ENCODE measurements around the gene CLEC2L.

DNA sequence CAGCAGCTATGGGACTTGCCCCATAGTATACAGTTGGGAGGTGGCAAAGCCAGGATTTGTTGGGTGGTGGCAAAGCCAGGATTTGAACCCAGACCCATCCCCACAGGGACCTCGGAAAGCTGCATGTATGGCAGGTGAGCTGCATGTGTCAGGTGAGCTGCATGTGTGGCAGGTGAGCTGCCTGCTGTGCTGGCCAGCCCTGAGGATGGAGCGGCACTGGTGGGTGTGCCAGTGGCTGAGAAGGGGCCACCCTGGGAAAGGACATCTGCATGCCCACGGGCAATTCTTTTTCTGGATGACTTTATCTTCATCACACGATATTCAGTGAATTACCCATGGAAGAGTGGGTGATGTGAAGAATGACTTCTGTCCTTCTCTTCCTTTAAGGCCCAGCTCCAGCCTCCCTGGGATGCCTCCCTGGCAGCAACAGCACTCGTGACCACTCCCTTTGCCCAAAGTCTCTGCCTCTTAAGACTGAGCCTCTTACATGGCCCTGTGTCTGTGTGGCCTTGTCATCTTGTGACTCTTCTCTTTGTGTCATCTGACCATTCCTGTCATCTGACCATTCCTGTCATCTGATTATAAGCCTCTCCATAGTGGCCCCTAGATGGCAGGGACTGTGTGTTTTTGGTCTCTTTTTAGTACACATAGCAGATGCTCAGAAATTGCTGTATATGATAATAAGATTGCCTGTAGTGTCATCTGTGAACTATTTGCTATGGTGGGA, 25.0 kb downstream of the CLEC2L start:
- no peak for TF ChIP-seq EP300 (IDR thresholded peaks at IDR 0.05)
- TF ChIP-seq, protein P1, sequence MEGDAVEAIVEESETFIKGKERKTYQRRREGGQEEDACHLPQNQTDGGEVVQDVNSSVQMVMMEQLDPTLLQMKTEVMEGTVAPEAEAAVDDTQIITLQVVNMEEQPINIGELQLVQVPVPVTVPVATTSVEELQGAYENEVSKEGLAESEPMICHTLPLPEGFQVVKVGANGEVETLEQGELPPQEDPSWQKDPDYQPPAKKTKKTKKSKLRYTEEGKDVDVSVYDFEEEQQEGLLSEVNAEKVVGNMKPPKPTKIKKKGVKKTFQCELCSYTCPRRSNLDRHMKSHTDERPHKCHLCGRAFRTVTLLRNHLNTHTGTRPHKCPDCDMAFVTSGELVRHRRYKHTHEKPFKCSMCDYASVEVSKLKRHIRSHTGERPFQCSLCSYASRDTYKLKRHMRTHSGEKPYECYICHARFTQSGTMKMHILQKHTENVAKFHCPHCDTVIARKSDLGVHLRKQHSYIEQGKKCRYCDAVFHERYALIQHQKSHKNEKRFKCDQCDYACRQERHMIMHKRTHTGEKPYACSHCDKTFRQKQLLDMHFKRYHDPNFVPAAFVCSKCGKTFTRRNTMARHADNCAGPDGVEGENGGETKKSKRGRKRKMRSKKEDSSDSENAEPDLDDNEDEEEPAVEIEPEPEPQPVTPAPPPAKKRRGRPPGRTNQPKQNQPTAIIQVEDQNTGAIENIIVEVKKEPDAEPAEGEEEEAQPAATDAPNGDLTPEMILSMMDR (IDR thresholded peaks at IDR 0.05) = no peak

All from tibial nerve (tissue), 4 donors.